Loucy (cell line): Measurements from ENCODE around the gene AEBP2.
A peak's percentile ranks its signal among the peaks of the same experiment; 100 is the strongest.

Source experiments
- H2AFZ ChIP-seq: fragments of 200-600 bp; sonication (generic); 2 replicates; pipeline ENCODE4 v1.6.0; 2016; ENCODE audit warnings: antibody characterized with exemption, mild to moderate bottlenecking, low read length, moderate library complexity
- H3F3A ChIP-seq: fragments of 200-600 bp; 2 replicates; pipeline ENCODE4 v1.6.0; 2016; ENCODE audit warnings: antibody characterized with exemption, low read depth, mild to moderate bottlenecking
- H3K27me3 ChIP-seq: fragments of 200-600 bp; sonication (generic); 2 replicates; pipeline ENCODE4 v1.6.1; 2014; ENCODE audit warnings: low read length, mild to moderate bottlenecking; ENCODE audit not compliant: insufficient read depth, poor library complexity, severe bottlenecking
- H3K36me3 ChIP-seq: fragments of 200-600 bp; sonication (generic); 2 replicates; pipeline ENCODE4 v1.6.1; 2016; ENCODE audit warnings: low read length; ENCODE audit not compliant: insufficient read depth
- H3K4me1 ChIP-seq: fragments of 200-600 bp; sonication (generic); 2 replicates; pipeline ENCODE4 v1.5.1; 2014; ENCODE audit warnings: low read length, mild to moderate bottlenecking; ENCODE audit not compliant: insufficient read depth, poor library complexity, severe bottlenecking
- H3K4me2 ChIP-seq: fragments of 200-600 bp; sonication (generic); 2 replicates; pipeline ENCODE4 v1.6.0; 2014; ENCODE audit warnings: antibody characterized with exemption, low read length, low read depth, mild to moderate bottlenecking; ENCODE audit not compliant: poor library complexity, severe bottlenecking
- H3K4me3 ChIP-seq: fragments of 200-600 bp; sonication (generic); 2 replicates; pipeline ENCODE4 v1.5.1; 2014; ENCODE audit warnings: low read length, mild to moderate bottlenecking, mixed read lengths; ENCODE audit not compliant: poor library complexity, severe bottlenecking
- H3K79me2 ChIP-seq: fragments of 200-600 bp; sonication (generic); 2 replicates; pipeline ENCODE4 v1.6.1; 2014; ENCODE audit warnings: low read length; ENCODE audit not compliant: insufficient read depth
- H3K9ac ChIP-seq: fragments of 200-600 bp; sonication (generic); 2 replicates; pipeline ENCODE4 v1.6.0; 2014; ENCODE audit warnings: mild to moderate bottlenecking, low read depth, low read length, moderate library complexity; ENCODE audit not compliant: poor library complexity, severe bottlenecking
- H3K9me2 ChIP-seq: fragments of 200-600 bp; sonication (generic); replicated peaks from 2 replicates; pipeline ENCODE4 v1.6.1; 2016; ENCODE audit warnings: low read depth, low read length, mixed read lengths
- H3K9me3 ChIP-seq: fragments of 200-600 bp; sonication (generic); 2 replicates; pipeline ENCODE4 v1.6.1; 2014; ENCODE audit warnings: mild to moderate bottlenecking, antibody characterized with exemption, low read length, low read depth; ENCODE audit not compliant: insufficient read depth
- H4K20me1 ChIP-seq: fragments of 200-600 bp; sonication (generic); 2 replicates; pipeline ENCODE4 v1.6.0; 2014; ENCODE audit warnings: antibody characterized with exemption, low read length, mild to moderate bottlenecking; ENCODE audit not compliant: insufficient read depth, poor library complexity, severe bottlenecking
- EZH2phosphoT487 ChIP-seq: fragments of 200-600 bp; IDR thresholded peaks from 2 replicates; pipeline ENCODE4 v1.6.1; 2018; ENCODE audit warnings: antibody characterized with exemption, mild to moderate bottlenecking, moderate library complexity, borderline replicate concordance
- TF ChIP-seq, protein P1 (sequence below): fragments of 200-600 bp; sonication (generic); conservative IDR thresholded peaks from 2 replicates; pipeline ENCODE4 v1.5.1; 2014; ENCODE audit warnings: mild to moderate bottlenecking, antibody characterized with exemption, low read length

AEBP2 gene

GRCh38 chr12:19447386-19447785, 8.1 kb downstream of the AEBP2 start:
- Histone ChIP-seq H3K9me2 (no peaks in the 10 kb centered on the region), H3F3A (no peaks in the 10 kb centered on the region), H4K20me1 (peaks cover 98% of the 10 kb centered on the region), H3K36me3 (peaks cover 8% of the 10 kb centered on the region; the same call in 1 of the 2 replicates), H2AFZ (no peak overlapping the region), H3K4me2 (peak overlapping the region; percentile 74), H3K27me3 (no peaks in the 10 kb centered on the region), H3K4me3 (peak overlapping the region; percentile 11), H3K9me3 (no peaks in the 10 kb centered on the region), H3K4me1 (peaks cover 61% of the 10 kb centered on the region), H3K79me2 (peaks cover 100% of the 10 kb centered on the region), H3K9ac (no peak overlapping the region)
- TF ChIP-seq, protein P1, sequence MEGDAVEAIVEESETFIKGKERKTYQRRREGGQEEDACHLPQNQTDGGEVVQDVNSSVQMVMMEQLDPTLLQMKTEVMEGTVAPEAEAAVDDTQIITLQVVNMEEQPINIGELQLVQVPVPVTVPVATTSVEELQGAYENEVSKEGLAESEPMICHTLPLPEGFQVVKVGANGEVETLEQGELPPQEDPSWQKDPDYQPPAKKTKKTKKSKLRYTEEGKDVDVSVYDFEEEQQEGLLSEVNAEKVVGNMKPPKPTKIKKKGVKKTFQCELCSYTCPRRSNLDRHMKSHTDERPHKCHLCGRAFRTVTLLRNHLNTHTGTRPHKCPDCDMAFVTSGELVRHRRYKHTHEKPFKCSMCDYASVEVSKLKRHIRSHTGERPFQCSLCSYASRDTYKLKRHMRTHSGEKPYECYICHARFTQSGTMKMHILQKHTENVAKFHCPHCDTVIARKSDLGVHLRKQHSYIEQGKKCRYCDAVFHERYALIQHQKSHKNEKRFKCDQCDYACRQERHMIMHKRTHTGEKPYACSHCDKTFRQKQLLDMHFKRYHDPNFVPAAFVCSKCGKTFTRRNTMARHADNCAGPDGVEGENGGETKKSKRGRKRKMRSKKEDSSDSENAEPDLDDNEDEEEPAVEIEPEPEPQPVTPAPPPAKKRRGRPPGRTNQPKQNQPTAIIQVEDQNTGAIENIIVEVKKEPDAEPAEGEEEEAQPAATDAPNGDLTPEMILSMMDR, result no peak
- no peak for TF ChIP-seq EZH2phosphoT487

GRCh38 chr12:19449814-19450213, 10.5 kb downstream of the AEBP2 start:
- no peaks in the 10 kb centered on the region for H3K9me2 ChIP-seq
- H2AFZ ChIP-seq, result no peak overlapping the region
- peaks cover 97% of the 10 kb centered on the region for H4K20me1 ChIP-seq
- peak overlapping the region; percentile 74 for H3K4me2 ChIP-seq
- H3K36me3 ChIP-seq, result peaks cover 8% of the 10 kb centered on the region; the same call in 1 of the 2 replicates
- H3K27me3 ChIP-seq, result no peaks in the 10 kb centered on the region
- TF ChIP-seq, protein P1, result no peak
- no peak for TF ChIP-seq EZH2phosphoT487
- H3K79me2 ChIP-seq, result peaks cover 100% of the 10 kb centered on the region
- peaks cover 55% of the 10 kb centered on the region for H3K4me1 ChIP-seq
- H3K9ac ChIP-seq, result no peak overlapping the region
- H3K9me3 ChIP-seq, result no peaks in the 10 kb centered on the region
- peak overlapping the region; percentile 24 for H3K4me3 ChIP-seq
- no peaks in the 10 kb centered on the region for H3F3A ChIP-seq

- Histone ChIP-seq H3K79me2 (peaks cover 100% of the 10 kb centered on the region), H3K36me3 (peaks cover 8% of the 10 kb centered on the region; the same call in 1 of the 2 replicates), H2AFZ (no peak overlapping the region), H3K27me3 (no peaks in the 10 kb centered on the region), H3K4me1 (peaks cover 53% of the 10 kb centered on the region), H3K4me3 (no peak overlapping the region), H3F3A (no peaks in the 10 kb centered on the region), H3K4me2 (peak overlapping the region; percentile 74), H3K9me2 (no peaks in the 10 kb centered on the region), H4K20me1 (peaks cover 97% of the 10 kb centered on the region), H3K9ac (no peak overlapping the region), H3K9me3 (no peaks in the 10 kb centered on the region)
- no peak for TF ChIP-seq EZH2phosphoT487
- TF ChIP-seq, protein P1, result no peak
These were observed 11.1 kb downstream of the AEBP2 start for GRCh38 chr12:19450362-19450761.
